Right cardiac atrium (tissue), 5 donors: ENCODE data around the gene OR2V1. TPM values are rescaled to one million over a fixed set of nuclear protein-coding genes. Genes with fewer than 3 reads are reported as not detected.
"Not testable (repeated sequence)": the region's sequence is repeated elsewhere in the genome, so short reads cannot be mapped to it uniquely, and the experiment has no call there.

Experiments
- ATAC-seq, 2 donors: fragments of 200-7000 bp; cut with Tn5 transposase; one replicate each; pipeline versions ENCODE4 v1.8.0 to v1.9.1; 2020; ENCODE audit warnings: moderate library complexity in 2 of 2, mild to moderate bottlenecking in 1 of 2
- DNase-seq, 3 donors: peaks; one replicate each; pipeline ENCODE4 v3.0.0-alpha.2; 2020
- H3K27ac ChIP-seq: one replicate; pipeline ENCODE4 v1.5.1; 2013; ENCODE audit warnings: mild to moderate bottlenecking, low read length, control low read depth, moderate library complexity
- H3K27me3 ChIP-seq: one replicate; pipeline ENCODE4 v1.6.1; 2013; ENCODE audit not compliant: control insufficient read depth, insufficient read depth
- H3K4me1 ChIP-seq: one replicate; pipeline ENCODE4 v1.6.1; 2013; ENCODE audit warnings: low read length; ENCODE audit not compliant: control insufficient read depth, insufficient read depth
- H3K4me3 ChIP-seq: one replicate; pipeline ENCODE4 v1.5.1; 2013; ENCODE audit warnings: low read length, control low read depth
- H3K9me3 ChIP-seq: one replicate; pipeline ENCODE4 v1.6.1; 2013; ENCODE audit warnings: low read length; ENCODE audit not compliant: control insufficient read depth
- WGBS: extraction: QIAGEN DNeasy Blood & Tissue Kit; methylation state at CpG from one replicate; pipeline ENCODE4 v1.1.7; 2013; 5-methylcytosine and 5-hydroxymethylcytosine counted together
- intact Hi-C, 4 donors: fragments of 100-400 bp; cut with DNase I; formaldehyde crosslinking; loops; one replicate each; pipeline versions ENCODE4 v1.11.0 to v1.14.0; 2022 to 2023
- polyA plus RNA-seq: library from polyadenylated mRNA; stranded (reverse); fragments of 200-250 nt; gene quantifications from one replicate; pipeline ENCODE4 v1.2.3, GENCODE V29; 2013
- total RNA-seq, 4 donors: library from RNA; stranded (reverse); fragmentation: NEBNext Ultra II Directional; extraction: Animal tissue kit (Norgen Biotek cat#: 25700); gene quantifications; one replicate each; pipeline ENCODE4 v1.2.1, GENCODE V29; 2021
- donor health status: healthy with polysubstance abuse.
- donor health status: DM: no; HTN: yes; CAD: no.
- donor health status: DM: no; HTN: no; CAD: no.
- donor health status: DM: no; HTN: yes; CAD: no; lungs with severe emphysema.
- donor health status: DM: yes; HTN: yes; CAD: no.

Gene OR2V1
- total and polyA plus RNA-seq, 5 donors = not detected

DNA sequence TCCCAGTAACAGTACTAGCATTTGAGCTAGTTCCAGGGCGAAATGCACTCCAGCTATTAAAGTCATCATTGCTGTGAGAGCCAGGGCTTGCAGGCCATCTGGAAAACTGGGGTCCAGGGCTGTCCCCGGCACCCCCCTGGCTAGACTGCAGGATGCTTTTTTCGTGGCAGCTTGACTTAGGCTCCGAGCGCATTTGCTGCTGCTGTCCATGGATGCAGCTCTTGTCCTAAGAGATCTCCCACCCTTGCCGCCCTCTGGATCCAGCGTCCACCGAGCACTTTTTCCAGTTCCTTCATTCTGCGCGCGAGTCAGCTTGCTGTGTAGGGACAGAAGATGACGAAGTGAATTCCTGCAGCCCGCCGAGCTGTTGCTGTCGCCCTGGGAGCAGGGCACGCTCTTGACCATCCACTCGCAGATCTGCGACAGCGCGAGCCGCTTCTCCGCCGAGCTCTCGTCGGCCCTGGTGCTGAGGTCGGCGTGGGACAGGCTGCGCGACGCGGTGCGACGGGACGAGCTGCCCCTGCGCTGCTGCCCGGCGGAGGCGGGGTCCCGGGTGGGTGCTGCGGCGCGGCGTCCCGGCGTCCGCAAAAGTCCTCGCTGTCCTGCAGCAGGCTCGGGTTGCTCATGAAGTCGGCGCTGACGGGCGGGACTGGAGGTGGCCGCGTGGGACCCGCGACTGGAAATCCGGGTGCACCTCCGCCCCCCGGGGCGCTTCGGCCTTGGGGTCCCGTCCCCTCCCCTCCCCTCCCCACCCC, 30.7 kb downstream of the OR2V1 start:
- DNase-seq (no peak), ATAC-seq (no peak)
- Histone ChIP-seq H3K27me3 (no peaks in the 10 kb centered on the region), H3K4me1 (no peaks in the 10 kb centered on the region), H3K4me3 (no peak overlapping the region), H3K27ac (no peak overlapping the region), H3K9me3 (no peaks in the 10 kb centered on the region)
- WGBS = 4% methylated on average over 62 of the region's 62 CpGs
- intact Hi-C loops = no loop called here

DNA sequence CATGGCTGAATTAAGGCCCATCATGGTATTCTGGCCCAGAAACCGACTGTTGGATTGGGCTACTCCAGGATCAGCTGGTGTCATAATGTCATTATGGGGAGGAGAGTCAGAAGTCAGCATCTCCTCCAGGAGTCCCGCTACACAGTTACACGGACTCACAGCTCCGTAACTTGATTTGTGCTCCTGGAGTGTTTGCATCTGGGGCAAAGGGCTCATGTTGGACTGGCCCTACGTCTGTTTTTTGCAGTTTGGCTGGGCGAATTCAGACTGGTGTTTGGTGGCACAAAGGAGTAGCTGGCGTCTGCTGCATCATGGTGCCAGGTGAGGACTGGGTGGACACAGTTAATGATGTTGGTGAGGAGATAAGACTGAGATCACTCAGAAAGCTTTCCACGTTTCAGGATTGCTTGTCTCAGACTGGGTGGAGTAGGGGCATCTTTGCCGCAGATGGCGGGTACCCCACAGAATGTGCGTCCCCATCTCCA, 31.3 kb downstream of the OR2V1 start:
- DNase-seq (no peak), ATAC-seq (no peak)
- Histone ChIP-seq H3K27ac (no peak overlapping the region), H3K9me3 (no peaks in the 10 kb centered on the region), H3K4me1 (no peaks in the 10 kb centered on the region), H3K27me3 (no peaks in the 10 kb centered on the region), H3K4me3 (no peak overlapping the region)
- intact Hi-C loops = no loop called here
- 60% methylated on average over 11 of the region's 11 CpGs for WGBS

DNA sequence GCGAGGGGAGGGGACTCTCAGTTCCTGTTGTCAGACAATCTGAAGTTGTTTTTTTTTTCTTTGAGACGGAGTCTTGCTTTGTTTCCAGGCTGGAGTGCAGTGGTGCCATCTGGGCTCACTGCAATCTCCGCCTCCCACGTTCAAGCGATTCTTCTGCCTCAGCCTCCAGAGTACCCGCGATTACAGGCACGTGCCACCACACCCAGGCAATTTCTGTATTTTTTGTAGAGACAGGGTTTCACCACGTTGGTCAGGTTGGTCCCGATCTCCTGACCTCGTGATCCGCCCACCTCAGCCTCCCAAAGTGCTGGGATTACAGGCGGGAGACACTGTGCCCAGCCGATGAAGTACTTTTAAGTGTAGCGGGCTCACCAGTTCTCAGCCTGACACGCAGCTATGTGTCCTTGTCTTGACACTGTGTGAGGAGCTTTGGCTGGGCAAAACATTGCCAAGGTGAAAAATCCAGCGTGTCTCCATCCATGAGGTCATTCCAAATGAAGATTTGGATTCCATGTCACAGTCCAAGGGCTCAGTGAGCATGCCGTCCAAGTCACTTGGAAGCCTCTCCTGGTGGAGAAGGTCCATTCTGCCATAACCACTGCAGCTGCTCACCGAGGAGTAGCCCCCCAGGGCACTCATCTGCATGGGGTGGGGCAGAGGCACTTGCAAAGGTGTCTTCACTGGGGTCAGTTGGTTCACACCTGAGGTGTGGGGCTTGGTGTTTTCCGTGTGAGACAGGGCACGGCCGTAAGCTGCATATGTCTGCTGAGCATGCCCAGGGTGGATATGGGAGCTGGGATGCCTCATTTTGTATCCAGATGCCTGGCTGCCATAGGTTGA, 32.0 kb downstream of the OR2V1 start:
- 25% methylated on average over 22 of the region's 22 CpGs for WGBS
- H3K27ac ChIP-seq = no peak overlapping the region
- H3K4me1 ChIP-seq = no peaks in the 10 kb centered on the region
- DNase-seq (no peak), ATAC-seq (no peak)
- no peaks in the 10 kb centered on the region for H3K27me3 ChIP-seq
- H3K9me3 ChIP-seq = no peaks in the 10 kb centered on the region
- no peak overlapping the region for H3K4me3 ChIP-seq
- intact Hi-C loops = no loop called here

DNA sequence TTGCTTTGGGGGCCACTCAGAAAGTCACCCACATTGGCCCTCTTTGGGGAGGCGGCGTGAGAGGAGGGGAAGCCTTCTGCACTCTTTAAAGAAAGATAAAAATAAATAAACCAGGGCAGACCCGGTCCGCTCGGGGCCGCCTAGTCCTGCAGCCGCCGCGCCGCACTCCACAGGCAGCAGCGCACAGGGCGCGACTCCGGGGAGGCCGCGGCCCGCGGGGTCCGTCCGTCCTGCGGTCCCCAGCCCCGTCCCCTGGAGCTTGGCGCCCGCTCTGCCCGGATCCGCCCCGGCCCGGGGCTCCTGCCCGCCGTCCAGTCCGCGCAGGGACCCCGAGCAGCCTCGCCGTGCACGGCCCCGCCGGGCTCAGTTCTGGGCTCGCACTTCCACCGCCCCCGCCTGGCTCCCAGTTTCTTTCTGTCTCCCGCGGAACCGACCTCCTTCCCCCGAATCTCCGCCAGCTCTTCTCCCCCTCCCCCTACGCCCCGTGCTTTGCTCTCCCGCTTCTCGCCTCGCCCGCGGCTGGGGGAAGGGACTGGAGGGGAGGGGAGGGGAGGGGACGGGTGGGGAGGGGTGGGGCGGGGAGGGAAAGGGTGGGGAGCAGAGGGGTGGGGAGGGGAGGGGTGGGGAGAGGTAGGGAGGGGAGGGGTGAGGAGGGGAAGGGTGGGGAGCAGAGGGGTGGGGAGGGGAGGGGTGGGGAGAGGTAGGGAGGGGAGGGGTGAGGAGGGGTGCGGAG, 33.0 kb downstream of the OR2V1 start:
- intact Hi-C loops, H3K4me3 ChIP-seq, H3K4me1 ChIP-seq, H3K27ac ChIP-seq, DNase-seq, ATAC-seq, H3K9me3 ChIP-seq, H3K27me3 ChIP-seq: not testable (repeated sequence)
- WGBS = no CpG with 5 or more reads among the region's 56 CpGs

DNA sequence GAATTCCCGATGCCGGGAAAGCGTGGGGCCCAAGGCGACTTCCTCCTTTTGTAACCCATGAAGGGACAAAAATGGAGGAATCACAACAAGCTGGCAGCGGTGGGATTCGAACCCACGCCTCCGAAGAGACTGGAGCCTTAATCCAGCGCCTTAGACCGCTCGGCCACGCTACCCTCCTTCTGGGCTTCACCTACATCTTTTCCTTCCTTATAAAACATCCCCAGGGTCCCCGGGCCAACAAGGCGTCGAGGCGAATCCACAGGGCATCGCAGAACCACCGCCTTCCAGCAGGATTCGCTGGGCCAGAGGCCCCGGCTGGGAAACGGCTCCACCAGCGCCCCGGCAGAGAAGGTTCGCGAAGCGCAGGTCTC, 33.6 kb downstream of the OR2V1 start:
- not testable (repeated sequence) for ATAC-seq

DNA sequence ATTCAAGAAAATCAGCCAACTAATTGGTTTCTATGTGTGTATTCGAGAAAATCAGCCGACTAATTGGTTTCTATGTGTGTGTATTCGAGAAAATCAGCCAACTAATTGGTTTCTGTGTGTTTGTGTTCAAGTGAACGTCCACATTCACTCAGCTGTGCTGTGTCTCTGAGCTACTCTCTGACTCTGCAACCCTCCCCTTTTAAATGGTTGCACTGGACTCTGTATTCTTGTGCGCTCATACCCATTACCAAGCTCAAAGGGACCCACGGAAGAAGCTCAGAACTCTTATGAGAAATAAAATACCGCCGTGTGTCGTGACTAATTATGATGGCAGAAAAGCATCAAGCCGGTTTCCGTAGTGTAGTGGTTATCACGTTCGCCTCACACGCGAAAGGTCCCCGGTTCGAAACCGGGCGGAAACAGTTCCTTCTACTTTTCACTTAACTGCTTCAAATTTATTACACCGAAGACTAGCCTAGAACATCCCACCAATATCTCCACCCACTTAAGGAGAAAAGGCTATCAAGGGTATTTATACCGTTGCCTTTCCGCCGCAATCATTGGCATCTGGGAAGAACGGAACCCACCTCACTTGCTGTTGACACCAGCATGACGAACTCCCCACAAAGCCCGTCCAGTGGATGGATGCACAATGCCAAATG, 34.1 kb downstream of the OR2V1 start:
- no CpG with 5 or more reads among the region's 26 CpGs for WGBS
- intact Hi-C loops, ATAC-seq: not testable (repeated sequence)

More for the DNA sequence above, 33.6 kb downstream of the OR2V1 start:
- H3K4me3 ChIP-seq, H3K27me3 ChIP-seq, H3K4me1 ChIP-seq, intact Hi-C loops, H3K9me3 ChIP-seq, DNase-seq, H3K27ac ChIP-seq: not testable (repeated sequence)
- WGBS = no CpG with 5 or more reads among the region's 26 CpGs

DNA sequence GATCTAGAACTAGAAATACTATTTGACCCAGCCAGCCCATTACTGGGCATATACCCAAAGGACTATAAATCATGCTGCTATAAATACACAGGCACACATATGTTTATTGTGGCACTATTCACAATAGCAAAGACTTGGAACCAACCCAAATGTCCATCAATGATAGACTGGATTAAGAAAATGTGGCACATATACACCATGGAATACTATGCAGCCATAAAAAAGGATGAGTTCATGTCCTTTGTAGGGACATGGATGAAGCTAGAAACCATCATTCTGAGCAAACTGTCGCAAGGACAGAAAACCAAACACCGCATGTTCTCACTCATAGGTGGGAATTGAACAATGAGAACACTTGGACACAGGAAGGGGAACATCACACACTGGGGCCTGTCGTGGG, 35.8 kb downstream of the OR2V1 start:
- H3K9me3 ChIP-seq, DNase-seq, H3K27ac ChIP-seq, H3K4me3 ChIP-seq, ATAC-seq, intact Hi-C loops, H3K27me3 ChIP-seq, H3K4me1 ChIP-seq: not testable (repeated sequence)
- 80% methylated on average over 3 of the region's 3 CpGs for WGBS

More for the DNA sequence above, 34.1 kb downstream of the OR2V1 start:
- not testable (repeated sequence) for DNase-seq, H3K9me3 ChIP-seq, H3K27ac ChIP-seq, H3K27me3 ChIP-seq, H3K4me3 ChIP-seq, H3K4me1 ChIP-seq

DNA sequence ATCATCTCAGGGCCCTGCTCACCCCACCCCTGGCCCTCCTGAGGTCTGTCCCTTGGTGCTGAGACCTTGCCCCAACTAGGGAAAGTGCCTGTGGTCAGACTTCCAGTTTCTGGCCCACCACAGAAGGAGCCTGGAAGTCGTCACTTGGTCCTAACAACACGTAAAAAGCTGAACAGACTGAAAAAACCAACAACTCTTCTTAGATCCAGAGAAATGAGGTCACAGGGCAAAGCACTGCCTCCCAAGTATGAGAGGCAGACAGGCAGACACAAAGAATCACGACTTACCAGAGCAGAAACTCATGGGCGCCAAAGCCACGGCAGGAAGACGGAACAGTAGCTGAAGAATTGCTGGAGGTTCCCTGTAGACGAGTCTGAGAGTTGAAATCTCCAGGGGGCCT, 38.5 kb downstream of the OR2V1 start:
- DNase-seq (no peak), ATAC-seq (no peak)
- intact Hi-C loops = no loop called here
- WGBS = 71% methylated on average over 7 of the region's 7 CpGs
- H3K4me3 ChIP-seq = no peak overlapping the region
- H3K9me3 ChIP-seq = no peaks in the 10 kb centered on the region
- no peaks in the 10 kb centered on the region for H3K27me3 ChIP-seq
- no peak overlapping the region for H3K27ac ChIP-seq
- no peaks in the 10 kb centered on the region for H3K4me1 ChIP-seq

DNA sequence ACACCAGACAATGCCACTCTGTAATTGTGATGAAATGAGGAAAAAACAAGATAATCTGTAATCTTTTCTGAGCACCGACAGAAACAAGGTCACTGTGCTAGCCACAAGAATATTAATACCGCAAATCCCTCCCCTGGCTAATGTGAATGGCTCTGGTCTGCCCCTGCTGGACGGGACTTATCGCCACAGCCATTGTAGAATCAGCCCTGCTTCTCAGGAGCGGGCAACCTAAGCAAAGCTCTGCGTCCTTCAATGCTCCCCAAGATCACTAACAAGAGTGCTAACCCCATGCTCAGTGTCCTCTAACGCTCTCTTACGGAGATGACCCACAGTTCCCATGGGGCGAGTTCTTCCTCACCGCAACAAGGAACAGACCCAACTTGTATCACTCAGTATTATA, 42.7 kb downstream of the OR2V1 start:
- WGBS = 52% methylated on average over 10 of the region's 10 CpGs
- intact Hi-C loops = no loop called here
- H3K9me3 ChIP-seq = no peaks in the 10 kb centered on the region
- DNase-seq (no peak), ATAC-seq (no peak)
- no peaks in the 10 kb centered on the region for H3K27me3 ChIP-seq
- H3K27ac ChIP-seq = no peak overlapping the region
- no peak overlapping the region for H3K4me3 ChIP-seq
- H3K4me1 ChIP-seq = no peaks in the 10 kb centered on the region

DNA sequence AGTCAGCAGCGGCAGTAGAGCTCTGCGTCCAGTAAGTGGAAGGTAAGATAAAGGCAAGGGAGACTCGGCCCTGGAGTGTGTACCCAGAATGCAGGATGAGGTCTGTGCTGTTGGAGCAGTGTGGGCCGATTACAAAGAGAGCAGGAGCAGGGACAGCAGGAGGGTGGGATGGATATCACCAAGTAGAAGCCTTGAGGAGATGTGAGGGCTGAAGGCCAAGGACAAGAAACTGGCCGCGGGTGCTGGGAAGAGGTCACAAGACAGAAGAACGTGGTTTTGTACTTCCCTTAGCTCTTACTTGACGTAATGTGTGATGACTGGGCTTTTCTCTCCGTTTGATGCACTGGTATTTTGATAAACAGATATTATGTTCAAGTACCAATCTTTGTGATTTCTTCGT, 43.7 kb downstream of the OR2V1 start:
- Histone ChIP-seq H3K27ac (no peak overlapping the region), H3K4me3 (no peak overlapping the region), H3K9me3 (no peaks in the 10 kb centered on the region), H3K27me3 (no peaks in the 10 kb centered on the region), H3K4me1 (no peaks in the 10 kb centered on the region)
- DNase-seq = no peak
- 76% methylated on average over 10 of the region's 10 CpGs for WGBS
- ATAC-seq = no peak
- intact Hi-C loops = no loop called here
